Fibroblast of lung (primary cell): ENCODE data around the gene SLC8A3.

Experiments
- CTCF ChIP-seq, 2 donors: IDR thresholded peaks in 1 of 2; conservative IDR thresholded peaks in 1 of 2; 1 replicate in 1 of 2; 2 replicates in 1 of 2; pipeline ENCODE4 v1.5.1; 2011 to 2012; ENCODE audit warnings: low read length in 2 of 2, control low read depth in 1 of 2, inconsistent platforms in 1 of 2, low read depth in 1 of 2, mild to moderate bottlenecking in 1 of 2
- EZH2 ChIP-seq: IDR thresholded peaks from 2 replicates; pipeline ENCODE4 v1.5.1; 2012; ENCODE audit warnings: low read length, control low read depth, mild to moderate bottlenecking; ENCODE audit errors: missing control alignments

- TF ChIP-seq CTCF (conservative IDR thresholded peaks at IDR 0.05 in 1 of 2, IDR thresholded peaks at IDR 0.05 in 1 of 2; ENCODE audit: low read depth in 1 of 2, low read length in 2 of 2) = no peak
- TF ChIP-seq EZH2 = no peak
These were observed 167.1 kb downstream of the SLC8A3 start for GRCh38 chr14:70021548-70022220.
